ENCODE results near the gene ADGRG1. TPM values are rescaled to one million over a fixed set of nuclear protein-coding genes. Genes with fewer than 3 reads are reported as not detected.

ADGRG1 gene
- total and polyA plus RNA-seq, 8 donors: 17.3 to 78.4 (median 19.3) TPM

DNA sequence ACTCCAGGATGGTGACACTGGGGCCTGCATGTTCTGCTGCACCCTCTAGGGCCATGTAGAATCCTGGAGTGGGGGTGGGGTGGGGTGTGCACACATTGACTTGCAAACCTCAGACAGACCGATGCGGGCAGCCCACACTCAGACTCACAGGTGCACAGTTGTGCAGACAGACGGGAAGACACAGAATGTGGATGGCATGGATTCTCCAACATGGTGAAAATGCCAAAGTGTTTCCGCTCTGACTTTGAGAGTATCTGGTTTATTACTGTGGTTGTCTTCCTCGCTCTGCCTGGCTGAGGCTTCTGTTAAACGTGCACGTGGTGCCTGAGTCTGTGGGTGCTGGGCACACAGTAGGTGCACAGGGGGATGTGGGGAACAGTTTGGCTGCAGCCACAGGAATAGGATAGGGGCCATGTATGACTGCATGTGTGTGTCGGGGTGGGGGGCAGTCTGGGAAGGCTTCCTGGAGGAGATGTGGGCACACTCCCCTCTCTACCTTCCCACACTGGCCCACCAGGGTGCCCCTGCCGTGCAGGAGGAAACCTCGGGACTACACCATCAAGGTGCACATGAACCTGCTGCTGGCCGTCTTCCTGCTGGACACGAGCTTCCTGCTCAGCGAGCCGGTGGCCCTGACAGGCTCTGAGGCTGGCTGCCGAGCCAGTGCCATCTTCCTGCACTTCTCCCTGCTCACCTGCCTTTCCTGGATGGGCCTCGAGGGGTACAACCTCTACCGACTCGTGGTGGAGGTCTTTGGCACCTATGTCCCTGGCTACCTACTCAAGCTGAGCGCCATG is 30.6 kb downstream of the ADGRG1 start:
- intact Hi-C loops (cut with DNase I): no loop called here
- Histone ChIP-seq H3K9me3 (no peaks in the 10 kb centered on the region), H3K4me1 (no peaks in the 10 kb centered on the region), H3K27ac (no peak overlapping the region), H3K4me3 (no peak overlapping the region), H3K36me3 (peaks cover 0 to 79% of the 10 kb centered on the region in 2 donors), H3K27me3 (no peaks in the 10 kb centered on the region)
- no peak for DNase-seq
- ATAC-seq: no peak
- no peak for TF ChIP-seq CTCF (IDR thresholded peaks at IDR 0.05)

DNA sequence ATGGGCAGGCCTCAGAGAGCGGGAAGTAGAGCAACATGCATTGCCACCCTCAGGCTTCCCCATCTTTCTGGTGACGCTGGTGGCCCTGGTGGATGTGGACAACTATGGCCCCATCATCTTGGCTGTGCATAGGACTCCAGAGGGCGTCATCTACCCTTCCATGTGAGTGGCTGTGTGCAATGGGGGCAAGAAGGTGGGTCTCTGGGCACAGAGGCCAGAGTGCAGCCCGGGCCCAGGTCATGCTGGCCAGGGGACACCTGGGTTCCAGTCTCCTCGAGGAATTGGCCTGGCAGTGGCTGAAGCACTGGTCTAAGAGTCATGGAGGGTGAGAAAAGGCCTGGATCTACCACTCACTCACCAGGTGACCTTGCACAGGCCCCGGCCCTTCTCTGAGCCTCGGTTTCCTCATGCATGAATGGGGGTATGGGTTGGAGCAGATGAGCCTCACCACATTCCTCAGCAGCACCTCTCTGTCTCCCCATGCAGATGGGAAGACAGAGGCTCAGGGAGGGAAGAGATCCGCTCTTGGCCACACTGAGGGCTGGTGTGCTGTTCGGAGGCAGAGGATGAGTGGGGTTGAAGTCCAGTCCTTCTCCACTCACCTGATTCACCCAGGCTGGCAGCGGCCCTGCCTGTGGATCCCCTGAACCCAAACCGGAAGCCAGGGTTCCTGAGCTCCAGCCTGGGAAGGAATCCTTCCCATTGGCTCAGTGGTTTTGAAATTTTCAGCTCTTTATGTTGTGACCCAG is 32.5 kb downstream of the ADGRG1 start:
- intact Hi-C loops (cut with DNase I): no loop called here
- no peak overlapping the region for H3K4me3 ChIP-seq

DNA sequence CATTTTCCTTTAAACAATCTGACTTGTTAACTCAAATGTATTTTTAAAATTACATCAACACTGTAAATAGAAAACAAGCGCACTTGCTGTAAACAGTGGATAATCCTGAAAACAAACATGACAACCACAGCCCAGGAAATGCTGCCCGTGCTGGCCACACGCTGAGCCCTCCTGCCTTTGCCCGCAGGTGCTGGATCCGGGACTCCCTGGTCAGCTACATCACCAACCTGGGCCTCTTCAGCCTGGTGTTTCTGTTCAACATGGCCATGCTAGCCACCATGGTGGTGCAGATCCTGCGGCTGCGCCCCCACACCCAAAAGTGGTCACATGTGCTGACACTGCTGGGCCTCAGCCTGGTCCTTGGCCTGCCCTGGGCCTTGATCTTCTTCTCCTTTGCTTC is 33.1 kb downstream of the ADGRG1 start:
- TF ChIP-seq CTCF (IDR thresholded peaks at IDR 0.05): no peak

More for the DNA sequence above, 32.5 kb downstream of the ADGRG1 start:
- H3K36me3 ChIP-seq: peaks cover 0 to 73% of the 10 kb centered on the region in 2 donors
- no peak for TF ChIP-seq CTCF (IDR thresholded peaks at IDR 0.05)
- no peaks in the 10 kb centered on the region for H3K9me3 ChIP-seq
- ATAC-seq (no peak), DNase-seq (no peak)
- no peaks in the 10 kb centered on the region for H3K27me3 ChIP-seq
- H3K27ac ChIP-seq: no peak overlapping the region
- no peaks in the 10 kb centered on the region for H3K4me1 ChIP-seq

DNA sequence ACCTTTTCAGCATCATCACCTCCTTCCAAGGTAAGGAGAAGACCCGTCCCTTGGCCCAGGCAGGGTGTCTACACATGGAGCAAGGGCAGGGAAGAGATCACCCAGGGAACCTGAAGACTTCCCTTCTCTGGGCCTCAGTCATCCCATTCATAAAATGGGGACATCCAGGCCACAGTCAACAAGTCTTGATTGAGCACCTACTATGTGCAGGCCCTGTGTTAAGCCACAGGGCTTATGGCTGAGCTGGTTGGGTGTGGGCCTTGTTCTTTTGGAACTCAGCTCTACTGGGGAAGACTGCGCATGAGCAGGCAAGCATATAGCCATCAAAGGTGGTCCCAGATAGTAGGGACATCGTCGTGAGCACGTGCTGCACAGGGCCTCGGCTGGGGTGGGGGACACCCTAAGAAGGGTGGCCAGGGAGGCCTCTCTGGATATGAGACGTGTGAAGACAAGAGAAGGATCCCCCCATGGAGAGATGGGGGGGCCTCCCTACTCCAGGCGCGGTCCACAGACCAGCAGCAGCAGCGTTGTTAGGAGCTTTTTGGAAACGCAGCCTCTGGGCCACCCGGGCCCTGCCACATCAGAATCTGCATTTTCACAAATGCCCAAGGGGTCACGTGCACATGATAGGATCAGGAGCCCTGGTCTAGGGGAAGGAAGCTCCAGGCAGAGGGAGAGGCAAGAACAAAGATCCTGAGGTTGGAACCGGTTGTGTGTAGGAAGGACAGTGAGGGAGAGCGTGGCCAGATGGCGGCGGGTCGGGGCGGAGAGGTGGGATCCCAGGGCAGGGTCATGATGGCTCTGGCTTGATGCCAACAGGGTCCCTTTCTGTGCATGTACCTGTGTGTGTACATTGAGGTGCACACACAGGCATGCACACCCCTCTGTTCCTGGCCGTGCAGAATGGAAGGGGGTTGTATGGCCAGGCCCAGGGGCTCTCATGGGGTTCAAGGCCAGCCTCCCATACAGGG is 33.8 kb downstream of the ADGRG1 start:
- no peak for DNase-seq
- no peak for TF ChIP-seq CTCF (IDR thresholded peaks at IDR 0.05)
- Histone ChIP-seq H3K27ac (no peak overlapping the region), H3K4me1 (peaks cover 0 to 8% of the 10 kb centered on the region in 2 donors), H3K4me3 (no peak overlapping the region), H3K9me3 (no peaks in the 10 kb centered on the region), H3K36me3 (peaks cover 0 to 62% of the 10 kb centered on the region in 2 donors), H3K27me3 (no peaks in the 10 kb centered on the region)
- no peak for ATAC-seq
- intact Hi-C loops (cut with DNase I): no loop called here

More for the DNA sequence above, 33.1 kb downstream of the ADGRG1 start:
- ATAC-seq: no peak
- H3K27me3 ChIP-seq: no peaks in the 10 kb centered on the region
- H3K9me3 ChIP-seq: no peaks in the 10 kb centered on the region
- peaks cover 0 to under 1% of the 10 kb centered on the region in 2 donors for H3K4me1 ChIP-seq
- H3K36me3 ChIP-seq: peaks cover 0 to 68% of the 10 kb centered on the region in 2 donors
- H3K4me3 ChIP-seq: no peak overlapping the region
- intact Hi-C loops (cut with DNase I): no loop called here
- no peak for DNase-seq
- no peak overlapping the region for H3K27ac ChIP-seq

Data from left lung (tissue), 10 donors.